PC-3 (cell line): ENCODE data around the gene LITAF. TPM values are rescaled to one million over a fixed set of nuclear protein-coding genes. Genes with fewer than 3 reads are reported as not detected.

Experiments
- ATAC-seq: fragments of 200-7000 bp; cut with Tn5 transposase; 2 replicates; pipeline ENCODE4 v1.9.1; 2020; ENCODE audit warnings: mild to moderate bottlenecking, moderate library complexity
- BruUV-seq: library from RNA; stranded (reverse); fragments of 400-500 nt; replicated peaks from 2 replicates; lab custom pipeline; 2021; lab: Mats Ljungman, UMichigan
- CTCF ChIA-PET: fragments of 300-600 bp; sonication (Branson Sonifier 250); formaldehyde crosslinking; loops from one replicate; lab custom pipeline; 2022; ENCODE audit warnings: antibody characterized with exemption; lab: Charles Lee
- POLR2A ChIA-PET: fragments of 300-600 bp; sonication (Branson Sonifier 250); formaldehyde crosslinking; loops from one replicate; lab custom pipeline; 2022; ENCODE audit warnings: antibody characterized with exemption; ENCODE audit not compliant: unreplicated experiment; lab: Charles Lee
- DNase-seq: peaks from one replicate; pipeline ENCODE4 v3.0.0-alpha.2; 2015
- H2AFZ ChIP-seq: fragments of 300-600 bp; sonication (generic); 2 replicates; pipeline ENCODE4 v1.6.0; 2016; ENCODE audit warnings: antibody characterized with exemption, low read length
- H3F3A ChIP-seq: fragments of 300-600 bp; sonication (generic); one replicate; pipeline ENCODE4 v1.6.0; 2017; ENCODE audit warnings: antibody characterized with exemption, low read length, control low read depth, mild to moderate bottlenecking; ENCODE audit not compliant: unreplicated experiment
- H3K27ac ChIP-seq: fragments of 300-600 bp; sonication (generic); 2 replicates; pipeline ENCODE4 v1.5.1; 2016; ENCODE audit warnings: mild to moderate bottlenecking, low read length
- H3K27me3 ChIP-seq: fragments of 300-600 bp; sonication (generic); 2 replicates; pipeline ENCODE4 v1.6.1; 2016; ENCODE audit warnings: low read length, mixed read lengths
- H3K36me3 ChIP-seq: fragments of 300-600 bp; sonication (generic); 2 replicates; pipeline ENCODE4 v1.6.1; 2016; ENCODE audit warnings: low read depth, mixed run types, low read length, mixed read lengths
- H3K4me1 ChIP-seq: fragments of 300-600 bp; sonication (generic); 2 replicates; pipeline ENCODE4 v1.5.1; 2016; ENCODE audit warnings: low read length; ENCODE audit not compliant: insufficient read depth
- H3K4me2 ChIP-seq: fragments of 300-600 bp; sonication (generic); 2 replicates; pipeline ENCODE4 v1.6.0; 2016; ENCODE audit warnings: low read length
- H3K4me3 ChIP-seq: fragments of 300-600 bp; sonication (generic); 2 replicates; pipeline ENCODE4 v1.5.1; 2016; ENCODE audit warnings: mild to moderate bottlenecking, low read length, mixed read lengths
- H3K79me2 ChIP-seq: fragments of 300-600 bp; sonication (generic); 2 replicates; pipeline ENCODE4 v1.6.1; 2017; ENCODE audit warnings: low read length, mixed read lengths
- H3K9ac ChIP-seq: fragments of 300-600 bp; sonication (generic); 2 replicates; pipeline ENCODE4 v1.6.0; 2016; ENCODE audit warnings: mild to moderate bottlenecking, low read length
- H3K9me2 ChIP-seq: fragments of 300-600 bp; sonication (generic); replicated peaks from 2 replicates; pipeline ENCODE4 v1.6.1; 2016; ENCODE audit warnings: mixed run types, low read length, mixed read lengths
- H3K9me3 ChIP-seq: fragments of 300-600 bp; sonication (generic); 2 replicates; pipeline ENCODE4 v1.6.1; 2016; ENCODE audit warnings: low read length, mixed read lengths
- H4K20me1 ChIP-seq: fragments of 300-600 bp; sonication (generic); 2 replicates; pipeline ENCODE4 v1.6.1; 2016; ENCODE audit warnings: low read length, mixed read lengths
- EZH2 ChIP-seq: fragments of 300-600 bp; sonication (generic); IDR thresholded peaks from one replicate; pipeline ENCODE4 v1.6.1; 2017; ENCODE audit warnings: antibody characterized with exemption, mild to moderate bottlenecking, low read length; ENCODE audit not compliant: unreplicated experiment
- EZH2phosphoT487 ChIP-seq: fragments of 300-600 bp; sonication (generic); IDR thresholded peaks from 2 replicates; pipeline ENCODE4 v1.6.1; 2018; ENCODE audit warnings: mild to moderate bottlenecking, antibody characterized with exemption, low read length, borderline replicate concordance
- intact Hi-C: fragments of 100-400 bp; cut with micrococcal nuclease; formaldehyde crosslinking; loops from 2 replicates; pipeline ENCODE4 v1.9.0; 2023
- total RNA-seq: library from RNA; depleted of rRNA; stranded (reverse); fragments of >200 nt; gene quantifications from 2 replicates; pipeline ENCODE4 v1.2.3, GENCODE V29; 2014
- TF ChIP-seq, protein P1 (sequence below): fragments of 300-600 bp; sonication (generic); conservative IDR thresholded peaks from 2 replicates; pipeline ENCODE4 v1.5.1; 2017; ENCODE audit warnings: antibody characterized with exemption, low read depth, mild to moderate bottlenecking, low read length

LITAF gene
- total RNA-seq, 1 experiment from 2014 or later, result 13.1 TPM

GRCh38 chr16:11557801-11558200, 28.9 kb downstream of the LITAF start:
- ATAC-seq, result no peak
- TF ChIP-seq EZH2phosphoT487 (no peak), EZH2 (no peak)
- TF ChIP-seq, protein P1, sequence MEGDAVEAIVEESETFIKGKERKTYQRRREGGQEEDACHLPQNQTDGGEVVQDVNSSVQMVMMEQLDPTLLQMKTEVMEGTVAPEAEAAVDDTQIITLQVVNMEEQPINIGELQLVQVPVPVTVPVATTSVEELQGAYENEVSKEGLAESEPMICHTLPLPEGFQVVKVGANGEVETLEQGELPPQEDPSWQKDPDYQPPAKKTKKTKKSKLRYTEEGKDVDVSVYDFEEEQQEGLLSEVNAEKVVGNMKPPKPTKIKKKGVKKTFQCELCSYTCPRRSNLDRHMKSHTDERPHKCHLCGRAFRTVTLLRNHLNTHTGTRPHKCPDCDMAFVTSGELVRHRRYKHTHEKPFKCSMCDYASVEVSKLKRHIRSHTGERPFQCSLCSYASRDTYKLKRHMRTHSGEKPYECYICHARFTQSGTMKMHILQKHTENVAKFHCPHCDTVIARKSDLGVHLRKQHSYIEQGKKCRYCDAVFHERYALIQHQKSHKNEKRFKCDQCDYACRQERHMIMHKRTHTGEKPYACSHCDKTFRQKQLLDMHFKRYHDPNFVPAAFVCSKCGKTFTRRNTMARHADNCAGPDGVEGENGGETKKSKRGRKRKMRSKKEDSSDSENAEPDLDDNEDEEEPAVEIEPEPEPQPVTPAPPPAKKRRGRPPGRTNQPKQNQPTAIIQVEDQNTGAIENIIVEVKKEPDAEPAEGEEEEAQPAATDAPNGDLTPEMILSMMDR, result no peak

DNA sequence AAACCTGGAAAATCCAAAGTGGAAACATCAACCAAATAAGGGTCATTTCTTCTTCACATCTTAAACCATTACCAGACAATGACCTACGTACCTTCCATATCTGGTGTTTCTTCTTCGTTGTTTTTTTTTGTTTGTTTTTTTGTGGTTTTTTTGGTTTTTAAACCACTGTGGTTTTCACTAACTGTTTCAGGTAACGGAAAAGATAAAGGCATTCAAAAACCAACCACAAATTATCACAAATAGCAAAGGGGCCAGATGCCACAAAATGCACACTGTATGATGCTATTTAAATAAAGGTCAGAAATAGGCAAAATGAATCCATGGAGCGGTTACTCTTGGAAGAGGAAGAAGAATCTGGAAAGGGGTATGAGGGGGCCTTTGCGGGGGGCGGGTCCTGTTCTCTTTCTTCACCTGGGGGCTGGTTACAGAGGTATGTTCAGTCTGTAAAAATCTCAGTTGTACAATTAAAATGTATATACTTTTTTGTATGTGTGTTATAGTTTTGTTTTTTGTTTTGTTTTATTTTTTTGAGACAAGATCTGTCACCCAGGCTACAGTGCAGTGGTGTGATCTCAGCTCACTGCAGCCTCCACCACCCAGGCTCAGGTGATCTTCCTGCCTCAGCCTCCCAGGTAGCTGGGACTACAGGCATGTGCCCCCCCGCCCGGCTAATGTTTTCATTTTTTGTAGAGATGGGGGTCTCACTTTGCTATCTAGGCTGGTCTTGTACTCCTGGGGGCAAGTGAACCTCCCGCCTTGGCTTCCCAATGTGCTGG, 29.6 kb downstream of the LITAF start:
- BruUV-seq, result no TSS peak

More at GRCh38 chr16:11557801-11558200, 28.9 kb downstream of the LITAF start:
- no peak overlapping the region for H3K27ac ChIP-seq
- no peaks in the 10 kb centered on the region for H3K36me3 ChIP-seq
- H3K79me2 ChIP-seq, result no peaks in the 10 kb centered on the region
- no peaks in the 10 kb centered on the region for H3K9me3 ChIP-seq
- no peaks in the 10 kb centered on the region for H3K9me2 ChIP-seq
- DNase-seq, result no peak
- H3K4me3 ChIP-seq, result no peak overlapping the region
- no peaks in the 10 kb centered on the region for H4K20me1 ChIP-seq
- ChIA-PET CTCF (no interaction called here), POLR2A (no interaction called here)
- no peaks in the 10 kb centered on the region for H3K27me3 ChIP-seq
- no peak overlapping the region for H2AFZ ChIP-seq
- no peak overlapping the region for H3K4me2 ChIP-seq
- no peaks in the 10 kb centered on the region for H3K4me1 ChIP-seq
- no peak overlapping the region for H3K9ac ChIP-seq
- no peaks in the 10 kb centered on the region for H3F3A ChIP-seq
- intact Hi-C loops, result no loop called here
- no TSS peak for BruUV-seq

More for the DNA sequence above, 29.6 kb downstream of the LITAF start:
- intact Hi-C loops, result no loop called here
- no peak for TF ChIP-seq EZH2phosphoT487
- TF ChIP-seq EZH2, result no peak
- TF ChIP-seq, protein P1, result no peak
- Histone ChIP-seq H2AFZ (no peak overlapping the region), H3K27ac (no peak overlapping the region), H3K4me1 (no peaks in the 10 kb centered on the region), H3F3A (no peaks in the 10 kb centered on the region), H3K79me2 (no peaks in the 10 kb centered on the region), H3K9me3 (no peaks in the 10 kb centered on the region), H3K9me2 (no peaks in the 10 kb centered on the region), H4K20me1 (no peaks in the 10 kb centered on the region), H3K4me3 (no peak overlapping the region), H3K4me2 (no peak overlapping the region), H3K9ac (no peak overlapping the region), H3K27me3 (no peaks in the 10 kb centered on the region), H3K36me3 (no peaks in the 10 kb centered on the region)
- DNase-seq (no peak), ATAC-seq (no peak)
- ChIA-PET POLR2A (no interaction called here), CTCF (no interaction called here)
